Measurements from ENCODE around the gene TMEM141. TPM values are rescaled to one million over a fixed set of nuclear protein-coding genes. Genes with fewer than 3 reads are reported as not detected.

TMEM141 gene
- total and polyA plus RNA-seq, 2 donors (not counting 3 experiments of a cell fraction or from before 2014, with no cell fraction given): 43.2 to 146 TPM

DNA sequence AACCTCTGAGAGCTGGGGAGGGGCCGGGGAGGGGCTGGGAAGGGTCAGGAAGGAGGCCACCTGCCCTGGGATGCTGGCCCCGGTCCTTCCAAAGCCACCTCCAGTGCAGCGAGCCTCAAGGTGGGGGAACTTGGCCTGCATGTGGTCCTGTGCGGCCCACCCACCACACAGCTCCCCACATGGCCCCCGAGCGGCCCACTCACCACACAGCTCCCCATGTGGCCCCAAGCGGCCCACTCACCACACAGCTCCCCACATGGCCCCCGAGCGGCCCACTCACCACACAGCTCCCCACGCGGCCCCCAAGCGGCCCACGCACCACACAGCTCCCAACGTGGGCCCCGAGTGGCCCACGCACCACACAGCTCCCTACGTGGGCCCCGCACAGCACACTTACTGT, 46.4 kb upstream of the TMEM141 start:
- CTCF ChIA-PET: interaction anchor here (1.3 to 6.0 kb wide), 2 partner anchors 13 to 15 kb away, joined by 3 to 31 read pairs; partner anchors contain the start of gene LCN8
- H3K27me3 ChIP-seq (ENCODE audit: control insufficient read depth in 2 of 2, insufficient read depth in 2 of 2, low read length in 2 of 2): peaks cover 0 to 5% of the 10 kb centered on the region in 2 experiments
- TF ChIP-seq, protein P1, sequence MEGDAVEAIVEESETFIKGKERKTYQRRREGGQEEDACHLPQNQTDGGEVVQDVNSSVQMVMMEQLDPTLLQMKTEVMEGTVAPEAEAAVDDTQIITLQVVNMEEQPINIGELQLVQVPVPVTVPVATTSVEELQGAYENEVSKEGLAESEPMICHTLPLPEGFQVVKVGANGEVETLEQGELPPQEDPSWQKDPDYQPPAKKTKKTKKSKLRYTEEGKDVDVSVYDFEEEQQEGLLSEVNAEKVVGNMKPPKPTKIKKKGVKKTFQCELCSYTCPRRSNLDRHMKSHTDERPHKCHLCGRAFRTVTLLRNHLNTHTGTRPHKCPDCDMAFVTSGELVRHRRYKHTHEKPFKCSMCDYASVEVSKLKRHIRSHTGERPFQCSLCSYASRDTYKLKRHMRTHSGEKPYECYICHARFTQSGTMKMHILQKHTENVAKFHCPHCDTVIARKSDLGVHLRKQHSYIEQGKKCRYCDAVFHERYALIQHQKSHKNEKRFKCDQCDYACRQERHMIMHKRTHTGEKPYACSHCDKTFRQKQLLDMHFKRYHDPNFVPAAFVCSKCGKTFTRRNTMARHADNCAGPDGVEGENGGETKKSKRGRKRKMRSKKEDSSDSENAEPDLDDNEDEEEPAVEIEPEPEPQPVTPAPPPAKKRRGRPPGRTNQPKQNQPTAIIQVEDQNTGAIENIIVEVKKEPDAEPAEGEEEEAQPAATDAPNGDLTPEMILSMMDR (IDR thresholded peaks at IDR 0.05; ENCODE audit: extremely low read depth in 1 of 2, insufficient read depth in 1 of 2, low read depth in 1 of 2, low read length in 2 of 2): no peak
- TF ChIP-seq POLR2A (IDR thresholded peaks at IDR 0.05; ENCODE audit: low read depth, low read length): no peak
- no peak for TF ChIP-seq EZH2 (IDR thresholded peaks at IDR 0.05; ENCODE audit: borderline replicate concordance, low read depth, low read length, severe bottlenecking)
- no peak for TF ChIP-seq GATA2 (IDR thresholded peaks at IDR 0.05; ENCODE audit: insufficient read depth, insufficient read length, low read depth, low read length)

More for the DNA sequence above, 46.4 kb upstream of the TMEM141 start:
- H3K9me1 ChIP-seq (replicated peaks; ENCODE audit: control insufficient read depth, extremely low read depth, insufficient read depth, low read length): no peaks in the 10 kb centered on the region
- DNase-seq (ENCODE audit: low read depth, low spot score) (no peak), FAIRE-seq (no peak)
- dilution Hi-C loops (cut with MboI; ENCODE audit: extremely low pct_ligation_motif_present, low sequenced_read_pairs): no loop called here
- no peaks in the 10 kb centered on the region for H3K79me2 ChIP-seq (ENCODE audit: control insufficient read depth, insufficient read depth, low read length)
- H3K27ac ChIP-seq (ENCODE audit: insufficient read depth, low read depth, low read length): no peak overlapping the region
- no peaks in the 10 kb centered on the region for H3K4me1 ChIP-seq (ENCODE audit: control insufficient read depth, extremely low read depth, insufficient read depth, low read length)
- no peaks in the 10 kb centered on the region for H4K20me1 ChIP-seq (replicated peaks; ENCODE audit: control insufficient read depth, extremely low read depth, insufficient read depth, low read length)
- no peaks in the 10 kb centered on the region for H3K36me3 ChIP-seq (ENCODE audit: control insufficient read depth in 2 of 2, extremely low read depth in 1 of 2, insufficient read depth in 2 of 2, low read length in 2 of 2)
- intact Hi-C loops (cut with micrococcal nuclease): no loop called here
- POLR2A ChIA-PET: interaction anchor here (1.3 kb wide), 1 partner anchor 17 kb away, joined by 9 read pairs; no protein-coding TSS in a partner anchor
- BruUV-seq (replicated peaks): no TSS peak
- no peak overlapping the region for H2AFZ ChIP-seq (ENCODE audit: low read depth, low read length)
- no peak overlapping the region for H3K9ac ChIP-seq (replicated peaks; ENCODE audit: extremely low read depth, insufficient read depth, low read length)
- no peaks in the 10 kb centered on the region for H3K9me3 ChIP-seq (replicated peaks; ENCODE audit: control insufficient read depth, insufficient read depth, low read length)
- no peak overlapping the region for H3K4me3 ChIP-seq (replicated peaks in 1 of 3; ENCODE audit: insufficient read depth in 1 of 3, low read depth in 1 of 3, low read length in 3 of 3)
- H3K4me2 ChIP-seq (ENCODE audit: insufficient read depth, low read length): no peak overlapping the region

All from endothelial cell of umbilical vein (primary cell).